SHP77 treated with DMSO at 0.1 percent for 48 hours (cell line): ENCODE data around the gene CYB5R3.
A peak's percentile ranks its signal among the peaks of the same experiment; 100 is the strongest.

Experiments used
- DNase-seq: peaks from one replicate; lab custom pipeline; 2025; lab: John Stamatoyannopoulos, UW

Gene CYB5R3

GRCh38 chr22:42649246-42650099 is at the start of gene CYB5R3:
CYB5R3 (minus strand) TSS chr22:42649392; CDS start chr22:42649315, 77 bp downstream.
- DNase-seq: peak; percentile 43

- no peak for DNase-seq
Observed at GRCh38 chr22:42697542-42698013, 48.4 kb upstream of the CYB5R3 start.

- no peak for DNase-seq
Observed at GRCh38 chr22:42696331-42696967, 47.3 kb upstream of the CYB5R3 start.

- no peak for DNase-seq
Observed at GRCh38 chr22:42695294-42695693, 46.1 kb upstream of the CYB5R3 start.

GRCh38 chr22:42693763-42694683 is 44.8 kb upstream of the CYB5R3 start:
- no peak for DNase-seq

GRCh38 chr22:42693055-42693762 is 44.0 kb upstream of the CYB5R3 start:
- DNase-seq: no peak

GRCh38 chr22:42692239-42693054 is 43.3 kb upstream of the CYB5R3 start:
- no peak for DNase-seq

- DNase-seq: no peak
Observed at GRCh38 chr22:42691440-42691839, 42.2 kb upstream of the CYB5R3 start.

GRCh38 chr22:42688241-42689211 is 39.3 kb upstream of the CYB5R3 start:
- peak; percentile 7 for DNase-seq

GRCh38 chr22:42686756-42687491 is 37.7 kb upstream of the CYB5R3 start:
- no peak for DNase-seq

GRCh38 chr22:42685941-42686653 is 36.9 kb upstream of the CYB5R3 start:
- DNase-seq: peak; percentile 2

GRCh38 chr22:42684462-42685195 is 35.4 kb upstream of the CYB5R3 start:
- no peak for DNase-seq

- DNase-seq: no peak
Observed at GRCh38 chr22:42683578-42684283, 34.5 kb upstream of the CYB5R3 start.

- no peak for DNase-seq
Observed at GRCh38 chr22:42682113-42682851, 33.1 kb upstream of the CYB5R3 start.

- no peak for DNase-seq
Observed at GRCh38 chr22:42680648-42681047, 31.5 kb upstream of the CYB5R3 start.

GRCh38 chr22:42679691-42680090 is 30.5 kb upstream of the CYB5R3 start:
- DNase-seq: no peak
